ENCODE data around the gene ESYT1. TPM values are rescaled to one million over a fixed set of nuclear protein-coding genes. Genes with fewer than 3 reads are reported as not detected.

The ESYT1 gene
- total RNA-seq (2022) (111 and 123 TPM in 2 replicates), Bru-seq, nascent RNA (percentile 77 among the genes with signal in this experiment), BruChase-seq, experiment 1, labeled RNA remaining after a 6-hour chase (percentile 94 among the genes with signal in this experiment), BruChase-seq, experiment 2, labeled RNA remaining after a 2-hour chase (percentile 87 among the genes with signal in this experiment)
- long read RNA-seq, full-length matches to known transcripts, result 302 of 366 reads
- long read RNA-seq, partial matches to known transcripts, result 29 of 366 reads
- long read RNA-seq, other reads (novel, unspliced or antisense), result 35 of 366 reads

- H3K27me3 Mint-ChIP-seq (ENCODE audit: insufficient read depth, unreplicated experiment), result no peaks in the 10 kb centered on the region
- peak; percentile 100 for DNase-seq (ENCODE audit: unreplicated experiment)
- no peaks in the 10 kb centered on the region for H3K9me3 Mint-ChIP-seq (ENCODE audit: unreplicated experiment)
- TF ChIP-seq, protein P1, sequence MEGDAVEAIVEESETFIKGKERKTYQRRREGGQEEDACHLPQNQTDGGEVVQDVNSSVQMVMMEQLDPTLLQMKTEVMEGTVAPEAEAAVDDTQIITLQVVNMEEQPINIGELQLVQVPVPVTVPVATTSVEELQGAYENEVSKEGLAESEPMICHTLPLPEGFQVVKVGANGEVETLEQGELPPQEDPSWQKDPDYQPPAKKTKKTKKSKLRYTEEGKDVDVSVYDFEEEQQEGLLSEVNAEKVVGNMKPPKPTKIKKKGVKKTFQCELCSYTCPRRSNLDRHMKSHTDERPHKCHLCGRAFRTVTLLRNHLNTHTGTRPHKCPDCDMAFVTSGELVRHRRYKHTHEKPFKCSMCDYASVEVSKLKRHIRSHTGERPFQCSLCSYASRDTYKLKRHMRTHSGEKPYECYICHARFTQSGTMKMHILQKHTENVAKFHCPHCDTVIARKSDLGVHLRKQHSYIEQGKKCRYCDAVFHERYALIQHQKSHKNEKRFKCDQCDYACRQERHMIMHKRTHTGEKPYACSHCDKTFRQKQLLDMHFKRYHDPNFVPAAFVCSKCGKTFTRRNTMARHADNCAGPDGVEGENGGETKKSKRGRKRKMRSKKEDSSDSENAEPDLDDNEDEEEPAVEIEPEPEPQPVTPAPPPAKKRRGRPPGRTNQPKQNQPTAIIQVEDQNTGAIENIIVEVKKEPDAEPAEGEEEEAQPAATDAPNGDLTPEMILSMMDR (IDR thresholded peaks at IDR 0.05; ENCODE audit: unreplicated experiment), result no peak
- H3K4me1 Mint-ChIP-seq (ENCODE audit: insufficient read depth, unreplicated experiment), result peaks cover 26% of the 10 kb centered on the region
- CTCF ChIA-PET, result interaction anchor here (0.6 to 2.3 kb wide), 14 partner anchors 9 to 1769 kb away, joined by 3 to 9 read pairs (median 4); partner anchors contain the start of genes SMARCC2 and ZC3H10
- POLR2A ChIA-PET, result interaction anchor here (0.6 to 5.5 kb wide), 55 partner anchors 9 to 509 kb away, joined by 3 to 165 read pairs (median 5); partner anchors contain the start of genes ANKRD52, CNPY2, COQ10A and ERBB3
- peaks cover 38% of the 10 kb centered on the region for H3K36me3 Mint-ChIP-seq (ENCODE audit: insufficient read depth, unreplicated experiment)
- BruUV-seq (replicated peaks), result TSS peak; percentile 56
- H3K4me3 Mint-ChIP-seq (ENCODE audit: unreplicated experiment), result peak within 1 kb of the TSS; percentile 84
- H3K27ac Mint-ChIP-seq (ENCODE audit: low read depth, unreplicated experiment), result peak within 1 kb of the TSS; percentile 84
- intact Hi-C loops (cut with micrococcal nuclease), result loop anchor here (2.0 kb wide), 1 partner anchor 23 kb away; no protein-coding TSS in a partner anchor
These were observed at the start of gene ESYT1 for GRCh38 chr12:56127888-56128669. TSS of gene ESYT1 (plus strand) at chr12:56128267. CDS start at chr12:56128320, 53 bp downstream.

DNA sequence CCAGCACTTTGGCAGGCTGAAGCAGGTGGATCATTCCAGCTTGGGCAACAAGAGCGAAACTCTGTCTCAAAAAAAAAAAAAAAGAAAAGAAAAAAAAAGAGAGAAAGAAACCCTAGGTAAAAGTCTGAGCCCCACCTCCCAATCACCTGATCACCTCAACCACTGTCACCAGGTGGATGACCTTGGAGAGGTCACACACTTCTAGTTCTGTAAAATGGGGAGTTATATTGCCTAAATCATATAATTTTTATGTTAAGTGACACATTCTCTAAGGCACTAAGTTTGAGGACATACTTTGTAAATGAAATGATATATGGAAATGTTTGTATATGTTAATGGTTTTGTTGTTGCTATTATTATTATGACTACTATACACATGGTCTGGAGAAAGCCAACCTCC, 49.6 kb upstream of the ESYT1 start:
- Mint-ChIP-seq H3K9me3 (ENCODE audit: unreplicated experiment) (no peaks in the 10 kb centered on the region), H3K4me3 (ENCODE audit: unreplicated experiment) (peak overlapping the region; percentile 87), H3K36me3 (ENCODE audit: insufficient read depth, unreplicated experiment) (no peaks in the 10 kb centered on the region), H3K27ac (ENCODE audit: low read depth, unreplicated experiment) (no peak overlapping the region), H3K4me1 (ENCODE audit: insufficient read depth, unreplicated experiment) (no peaks in the 10 kb centered on the region), H3K27me3 (ENCODE audit: insufficient read depth, unreplicated experiment) (no peaks in the 10 kb centered on the region)
- TF ChIP-seq, protein P1 (IDR thresholded peaks at IDR 0.05; ENCODE audit: unreplicated experiment), result no peak
- CTCF ChIA-PET, result interaction anchor here (0.6 to 2.5 kb wide), 7 partner anchors 17 to 67 kb away, joined by 3 to 11 read pairs (median 4); partner anchors contain the start of genes PA2G4 and ZC3H10
- POLR2A ChIA-PET, result interaction anchor here (0.6 to 3.0 kb wide), 7 partner anchors 25 to 358 kb away, joined by 3 to 66 read pairs (median 6); partner anchors contain the start of genes DNAJC14, PA2G4, RPL41 and SUOX
- BruUV-seq (replicated peaks), result no TSS peak
- intact Hi-C loops (cut with micrococcal nuclease), result loop anchor here (2.0 kb wide), 2 partner anchors 32 to 82 kb away; partner anchors contain the start of gene SUOX
- no peak for DNase-seq (ENCODE audit: unreplicated experiment)

GRCh38 chr12:56078931-56079722, 48.9 kb upstream of the ESYT1 start:
- Mint-ChIP-seq H3K27ac (ENCODE audit: low read depth, unreplicated experiment) (no peak overlapping the region), H3K27me3 (ENCODE audit: insufficient read depth, unreplicated experiment) (no peaks in the 10 kb centered on the region), H3K9me3 (ENCODE audit: unreplicated experiment) (no peaks in the 10 kb centered on the region), H3K4me3 (ENCODE audit: unreplicated experiment) (peak overlapping the region; percentile 87), H3K4me1 (ENCODE audit: insufficient read depth, unreplicated experiment) (no peaks in the 10 kb centered on the region), H3K36me3 (ENCODE audit: insufficient read depth, unreplicated experiment) (no peaks in the 10 kb centered on the region)
- no TSS peak for BruUV-seq (replicated peaks)
- ChIA-PET POLR2A (interaction anchor here (0.7 to 3.0 kb wide), 10 partner anchors 18 to 82 kb away, joined by 3 to 66 read pairs (median 6); partner anchors contain the start of genes ESYT1, PA2G4, RPL41 and SUOX), CTCF (interaction anchor here (0.6 to 2.5 kb wide), 14 partner anchors 14 to 298 kb away, joined by 3 to 12 read pairs (median 3); partner anchors contain the start of genes PA2G4 and ZC3H10)
- intact Hi-C loops (cut with micrococcal nuclease), result loop anchor here (1.0 to 2.0 kb wide), 4 partner anchors 24 to 82 kb away; partner anchors contain the start of genes RPL41 and SUOX
- TF ChIP-seq, protein P1 (IDR thresholded peaks at IDR 0.05; ENCODE audit: unreplicated experiment), result peak; percentile 60
- DNase-seq (ENCODE audit: unreplicated experiment), result peak; percentile 85

Measured in MCF 10A (cell line).